Measurements from ENCODE around the gene GPX4.

GPX4 gene

GRCh38 chr19:1132552-1133383, 29.0 kb downstream of the GPX4 start:
- peak in 1 of 2 donors; percentile 45 for DNase-seq (ENCODE audit: low read depth in 2 of 2)
- TF ChIP-seq CTCF (IDR thresholded peaks at IDR 0.05; ENCODE audit: low read depth, low read length): no peak
- peak overlapping the region; percentile 89 to 90 for H3K4me3 ChIP-seq (replicated peaks in 1 of 2; ENCODE audit: low read depth in 2 of 2, low read length in 2 of 2)

GRCh38 chr19:1133471-1133929, 29.7 kb downstream of the GPX4 start:
- H3K4me3 ChIP-seq (replicated peaks in 1 of 2; ENCODE audit: low read depth in 2 of 2, low read length in 2 of 2): no peak overlapping the region
- TF ChIP-seq CTCF (IDR thresholded peaks at IDR 0.05; ENCODE audit: low read depth, low read length): no peak
- no peak for DNase-seq (ENCODE audit: low read depth in 2 of 2)

- DNase-seq (ENCODE audit: low read depth in 2 of 2): peak in 1 of 2 donors; percentile 65
- H3K4me3 ChIP-seq (replicated peaks in 1 of 2; ENCODE audit: low read depth in 2 of 2, low read length in 2 of 2): no peak overlapping the region
- no peak for TF ChIP-seq CTCF (IDR thresholded peaks at IDR 0.05; ENCODE audit: low read depth, low read length)
Measured at GRCh38 chr19:1134431-1134830, 30.6 kb downstream of the GPX4 start.

- no peak for DNase-seq (ENCODE audit: low read depth in 2 of 2)
- H3K4me3 ChIP-seq (replicated peaks in 1 of 2; ENCODE audit: low read depth in 2 of 2, low read length in 2 of 2): no peak overlapping the region
Measured at GRCh38 chr19:1135454-1135853, 31.7 kb downstream of the GPX4 start.

GRCh38 chr19:1136201-1136600, 32.4 kb downstream of the GPX4 start:
- H3K4me3 ChIP-seq (replicated peaks in 1 of 2; ENCODE audit: low read depth in 2 of 2, low read length in 2 of 2): no peak overlapping the region
- no peak for DNase-seq (ENCODE audit: low read depth in 2 of 2)
- no peak for TF ChIP-seq CTCF (IDR thresholded peaks at IDR 0.05; ENCODE audit: low read depth, low read length)

More at GRCh38 chr19:1135454-1135853, 31.7 kb downstream of the GPX4 start:
- TF ChIP-seq CTCF (IDR thresholded peaks at IDR 0.05; ENCODE audit: low read depth, low read length): no peak

GRCh38 chr19:1136621-1137317, 33.0 kb downstream of the GPX4 start:
- no peak for TF ChIP-seq CTCF (IDR thresholded peaks at IDR 0.05; ENCODE audit: low read depth, low read length)
- no peak overlapping the region for H3K4me3 ChIP-seq (replicated peaks in 1 of 2; ENCODE audit: low read depth in 2 of 2, low read length in 2 of 2)
- DNase-seq (ENCODE audit: low read depth in 2 of 2): no peak

Data from cardiac fibroblast (primary cell).